Activated CD8-positive, alpha-beta memory T cell treated with anti-CD3 and anti-CD28 coated beads for 36 hours (primary cell): ENCODE results near the gene ATL1. TPM values are rescaled to one million over a fixed set of nuclear protein-coding genes. Genes with fewer than 3 reads are reported as not detected.
"Not testable (repeated sequence)": the region's sequence is repeated elsewhere in the genome, so short reads cannot be mapped to it uniquely, and the experiment has no call there.

Source experiments
- CTCF ChIA-PET: fragments of 350-600 bp; sonication (Branson Sonifier 250); formaldehyde crosslinking; loops from one replicate; lab custom pipeline; 2021; ENCODE audit warnings: antibody characterized with exemption; lab: Charles Lee
- POLR2A ChIA-PET: fragments of 350-600 bp; sonication (Branson Sonifier 250); formaldehyde crosslinking; loops from one replicate; lab custom pipeline; 2021; ENCODE audit warnings: antibody characterized with exemption; lab: Charles Lee
- total RNA-seq, 2 experiments: library from RNA; stranded (reverse); gene quantifications; one replicate each; pipeline ENCODE4 v1.2.3, GENCODE V29; 2021

The ATL1 gene
- total RNA-seq, 2 experiments from 2014 or later = 0.53 to 0.73 TPM

GRCh38 chr14:50619569-50620141 is 59.7 kb downstream of the ATL1 start:
- ChIA-PET CTCF (interaction anchor here (0.9 to 2.0 kb wide), 4 partner anchors 12 to 240 kb away, joined by 3 to 11 read pairs (median 4); no protein-coding TSS in a partner anchor), POLR2A (interaction anchor here (1.0 kb wide), 1 partner anchor 154 kb away, joined by 3 read pairs; no protein-coding TSS in a partner anchor)

GRCh38 chr14:50620341-50620740 is 60.4 kb downstream of the ATL1 start:
- POLR2A ChIA-PET = no interaction called here

GRCh38 chr14:50622978-50623377 is 63.0 kb downstream of the ATL1 start:
- ChIA-PET POLR2A (no interaction called here), CTCF (no interaction called here)

More at GRCh38 chr14:50620341-50620740, 60.4 kb downstream of the ATL1 start:
- CTCF ChIA-PET = interaction anchor here (1.3 to 2.0 kb wide), 3 partner anchors 38 to 240 kb away, joined by 4 to 11 read pairs (median 4); no protein-coding TSS in a partner anchor

- ChIA-PET CTCF (no interaction called here), POLR2A (no interaction called here)
Observed at GRCh38 chr14:50624447-50624846, 64.5 kb downstream of the ATL1 start.

GRCh38 chr14:50624947-50625346 is 65.0 kb downstream of the ATL1 start:
- CTCF ChIA-PET, POLR2A ChIA-PET: not testable (repeated sequence)

- POLR2A ChIA-PET = no interaction called here
- CTCF ChIA-PET = interaction anchor here (0.9 to 1.7 kb wide), 2 partner anchors 12 to 228 kb away, joined by 3 read pairs; no protein-coding TSS in a partner anchor
Observed at GRCh38 chr14:50631408-50631821, 71.5 kb downstream of the ATL1 start.

- POLR2A ChIA-PET = no interaction called here
- CTCF ChIA-PET = interaction anchor here (0.6 kb wide), 1 partner anchor 8 kb away, joined by 3 read pairs; no protein-coding TSS in a partner anchor
Observed at GRCh38 chr14:50633954-50634353, 74.0 kb downstream of the ATL1 start.

GRCh38 chr14:50635141-50635540 is 75.2 kb downstream of the ATL1 start:
- CTCF ChIA-PET = no interaction called here
- POLR2A ChIA-PET = no interaction called here

GRCh38 chr14:50647282-50647681 is 87.3 kb downstream of the ATL1 start:
- ChIA-PET CTCF (no interaction called here), POLR2A (no interaction called here)

- ChIA-PET CTCF (no interaction called here), POLR2A (no interaction called here)
Observed at GRCh38 chr14:50647753-50648152, 87.8 kb downstream of the ATL1 start.

GRCh38 chr14:50649691-50650090 is 89.7 kb downstream of the ATL1 start:
- CTCF ChIA-PET = no interaction called here
- POLR2A ChIA-PET = no interaction called here

- ChIA-PET CTCF (interaction anchor here (0.7 kb wide), 1 partner anchor 1195 kb away, joined by 3 read pairs; no protein-coding TSS in a partner anchor), POLR2A (no interaction called here)
Observed at GRCh38 chr14:50656776-50657175, 96.8 kb downstream of the ATL1 start.

- CTCF ChIA-PET = interaction anchor here (1.2 kb wide), 1 partner anchor 38 kb away, joined by 4 read pairs; no protein-coding TSS in a partner anchor
- POLR2A ChIA-PET = no interaction called here
Observed at GRCh38 chr14:50657753-50658152, 97.8 kb downstream of the ATL1 start.

- POLR2A ChIA-PET = no interaction called here
- CTCF ChIA-PET = interaction anchor here (1.2 kb wide), 1 partner anchor 39 kb away, joined by 4 read pairs; no protein-coding TSS in a partner anchor
Observed at GRCh38 chr14:50658203-50658602, 98.3 kb downstream of the ATL1 start.

GRCh38 chr14:50659327-50659974 is 99.5 kb downstream of the ATL1 start:
- CTCF ChIA-PET = interaction anchor here (0.6 kb wide), 1 partner anchor 118 kb away, joined by 5 read pairs; no protein-coding TSS in a partner anchor
- POLR2A ChIA-PET = no interaction called here

GRCh38 chr14:50664579-50664978 is 104.6 kb downstream of the ATL1 start:
- POLR2A ChIA-PET, CTCF ChIA-PET: not testable (repeated sequence)

GRCh38 chr14:50665300-50665699 is 105.4 kb downstream of the ATL1 start:
- POLR2A ChIA-PET, CTCF ChIA-PET: not testable (repeated sequence)

GRCh38 chr14:50666772-50667683 is 107.1 kb downstream of the ATL1 start:
- CTCF ChIA-PET = interaction anchor here (0.6 kb wide), 1 partner anchor 141 kb away, joined by 3 read pairs; no protein-coding TSS in a partner anchor
- POLR2A ChIA-PET = interaction anchor here (0.6 to 0.7 kb wide), 2 partner anchors 83 to 106 kb away, joined by 3 to 6 read pairs; no protein-coding TSS in a partner anchor

GRCh38 chr14:50667684-50667995 is 107.7 kb downstream of the ATL1 start:
- ChIA-PET POLR2A (interaction anchor here (1.4 kb wide), 1 partner anchor 69 kb away, joined by 5 read pairs; no protein-coding TSS in a partner anchor), CTCF (no interaction called here)
